GM12872 (cell line): ENCODE data around the gene RARA.

Source experiments
- TF ChIP-seq, protein P1 (sequence below): IDR thresholded peaks from 3 replicates; pipeline ENCODE4 v1.5.1; 2011; ENCODE audit warnings: low read depth, mild to moderate bottlenecking, low read length, moderate library complexity; ENCODE audit not compliant: insufficient read depth

RARA gene

DNA sequence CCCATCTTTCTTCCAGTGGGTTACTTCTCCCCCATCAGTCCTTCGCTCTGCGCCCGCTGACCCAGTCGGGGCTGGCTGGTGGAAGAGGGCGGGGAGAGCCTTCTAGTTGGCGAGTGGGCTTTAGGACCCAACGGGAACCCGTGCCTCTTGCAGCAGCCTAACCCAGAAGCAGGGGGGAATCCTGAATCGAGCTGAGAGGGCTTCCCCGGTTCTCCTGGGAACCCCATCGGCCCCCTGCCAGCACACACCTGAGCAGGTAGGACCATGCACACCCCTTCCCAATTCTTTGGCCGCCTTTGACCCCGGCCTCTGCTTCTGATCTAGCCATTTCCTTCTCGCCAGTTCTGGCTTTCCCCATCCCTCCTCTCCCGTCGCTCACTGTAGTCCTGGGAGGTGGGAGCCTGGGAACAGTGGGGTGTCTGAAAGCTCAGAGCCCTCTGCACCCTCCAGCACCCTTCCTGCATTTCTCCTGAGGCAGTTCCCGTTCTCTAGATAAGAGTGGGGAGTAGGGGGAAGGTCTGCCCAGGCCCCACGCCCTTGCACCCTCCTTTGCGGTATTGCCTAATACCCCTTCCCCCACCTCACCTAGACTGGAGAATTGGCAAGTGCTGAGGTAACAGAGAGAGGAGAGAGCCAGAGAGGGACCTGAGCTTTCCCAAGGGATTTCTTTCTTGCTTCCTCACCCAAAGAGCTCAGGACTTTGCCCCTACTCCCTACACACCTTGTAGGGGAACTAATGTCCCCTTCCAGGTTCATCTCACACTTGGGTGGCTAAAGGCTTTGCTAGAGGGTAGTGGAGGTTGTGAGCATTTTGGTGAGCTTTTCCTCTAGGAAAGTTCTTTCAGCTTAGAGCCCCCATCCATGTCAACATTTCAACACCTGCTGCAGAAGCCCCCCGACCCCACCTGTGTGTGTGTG, at the start of gene RARA:
TSS of gene RARA (plus strand) at position 150 of the 918 bp plus-strand sequence. CDS start 22,039 bp downstream, outside the sequence.
- TF ChIP-seq, protein P1, sequence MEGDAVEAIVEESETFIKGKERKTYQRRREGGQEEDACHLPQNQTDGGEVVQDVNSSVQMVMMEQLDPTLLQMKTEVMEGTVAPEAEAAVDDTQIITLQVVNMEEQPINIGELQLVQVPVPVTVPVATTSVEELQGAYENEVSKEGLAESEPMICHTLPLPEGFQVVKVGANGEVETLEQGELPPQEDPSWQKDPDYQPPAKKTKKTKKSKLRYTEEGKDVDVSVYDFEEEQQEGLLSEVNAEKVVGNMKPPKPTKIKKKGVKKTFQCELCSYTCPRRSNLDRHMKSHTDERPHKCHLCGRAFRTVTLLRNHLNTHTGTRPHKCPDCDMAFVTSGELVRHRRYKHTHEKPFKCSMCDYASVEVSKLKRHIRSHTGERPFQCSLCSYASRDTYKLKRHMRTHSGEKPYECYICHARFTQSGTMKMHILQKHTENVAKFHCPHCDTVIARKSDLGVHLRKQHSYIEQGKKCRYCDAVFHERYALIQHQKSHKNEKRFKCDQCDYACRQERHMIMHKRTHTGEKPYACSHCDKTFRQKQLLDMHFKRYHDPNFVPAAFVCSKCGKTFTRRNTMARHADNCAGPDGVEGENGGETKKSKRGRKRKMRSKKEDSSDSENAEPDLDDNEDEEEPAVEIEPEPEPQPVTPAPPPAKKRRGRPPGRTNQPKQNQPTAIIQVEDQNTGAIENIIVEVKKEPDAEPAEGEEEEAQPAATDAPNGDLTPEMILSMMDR, result no peak

DNA sequence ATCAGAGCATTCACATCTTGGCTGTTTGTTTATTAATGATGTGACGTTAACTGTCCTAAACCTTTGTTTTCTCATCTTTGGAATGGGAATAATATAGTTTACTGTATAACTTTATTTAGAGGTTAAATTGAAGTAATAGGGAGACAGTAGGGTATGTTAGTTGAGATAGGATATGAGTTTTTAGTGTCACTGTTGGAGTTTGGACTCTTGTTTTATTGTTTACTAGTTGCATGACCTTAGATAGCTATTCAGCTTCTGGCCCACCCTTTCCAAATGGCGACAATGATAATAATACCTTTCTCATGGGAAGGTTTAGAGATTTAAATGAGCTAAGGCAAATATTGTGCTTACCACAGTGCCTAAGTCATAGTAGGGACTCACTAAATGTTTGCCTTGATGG, 49.5 kb upstream of the RARA start:
- TF ChIP-seq, protein P1, result no peak

DNA sequence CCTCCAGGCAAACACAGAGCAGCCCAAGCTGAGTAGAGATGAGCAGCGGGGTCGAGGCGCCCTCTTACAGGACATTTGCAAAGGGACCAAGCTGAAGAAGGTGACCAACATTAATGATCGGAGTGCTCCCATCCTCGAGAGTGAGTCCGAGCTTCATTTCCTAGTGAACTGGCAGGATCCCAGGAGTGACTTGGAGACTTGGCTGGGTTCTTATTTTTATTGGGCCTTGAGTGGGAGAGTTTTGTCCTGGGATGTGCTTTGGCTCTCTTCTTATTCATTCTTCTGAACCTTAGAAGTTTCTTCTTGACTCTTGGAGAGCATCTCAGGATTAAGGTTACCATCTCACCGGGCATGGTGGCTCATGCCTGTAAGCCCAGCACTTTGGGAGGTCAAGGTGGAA, 48.5 kb upstream of the RARA start:
- TF ChIP-seq, protein P1, result no peak

DNA sequence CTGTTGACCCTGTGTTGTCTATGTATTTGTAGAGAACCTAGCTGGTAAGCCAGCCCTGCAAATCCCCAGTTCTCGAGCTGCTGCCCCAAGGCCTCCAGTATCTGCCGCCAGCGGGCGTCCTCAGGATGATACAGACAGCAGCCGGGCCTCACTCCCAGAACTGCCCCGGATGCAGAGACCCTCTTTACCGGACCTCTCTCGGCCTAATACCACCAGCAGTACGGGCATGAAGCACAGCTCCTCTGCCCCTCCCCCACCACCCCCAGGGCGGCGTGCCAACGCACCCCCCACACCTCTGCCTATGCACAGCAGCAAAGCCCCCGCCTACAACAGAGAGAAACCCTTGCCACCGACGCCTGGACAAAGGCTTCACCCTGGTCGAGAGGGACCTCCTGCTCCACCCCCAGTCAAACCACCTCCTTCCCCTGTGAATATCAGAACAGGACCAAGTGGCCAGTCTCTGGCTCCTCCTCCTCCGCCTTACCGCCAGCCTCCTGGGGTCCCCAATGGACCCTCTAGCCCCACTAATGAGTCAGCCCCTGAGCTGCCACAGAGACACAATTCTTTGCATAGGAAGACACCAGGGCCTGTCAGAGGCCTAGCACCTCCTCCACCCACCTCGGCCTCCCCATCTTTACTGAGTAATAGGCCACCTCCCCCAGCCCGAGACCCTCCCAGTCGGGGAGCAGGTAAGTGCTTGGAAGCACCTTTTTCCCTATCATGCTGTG, 44.4 kb upstream of the RARA start:
- TF ChIP-seq, protein P1, result no peak

DNA sequence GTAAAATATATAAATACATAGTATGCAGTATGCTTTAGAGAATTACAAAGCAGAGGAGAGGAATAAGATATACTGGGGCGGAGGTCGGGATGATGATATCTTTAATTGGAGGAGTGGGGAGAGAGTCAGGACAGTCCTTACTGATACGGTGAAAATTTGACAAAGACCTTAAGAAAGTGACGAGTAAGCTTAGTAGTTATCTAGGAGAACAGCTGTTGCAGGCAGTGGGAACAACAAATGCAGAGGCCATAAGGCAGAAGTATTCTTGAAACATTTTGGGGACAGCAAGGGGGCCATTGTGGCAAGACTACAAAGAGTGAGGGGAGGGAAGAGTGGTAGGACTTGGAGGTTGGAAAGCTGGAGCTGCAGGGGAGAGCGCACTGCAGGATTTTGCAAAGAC, 43.6 kb upstream of the RARA start:
- TF ChIP-seq, protein P1, result no peak

DNA sequence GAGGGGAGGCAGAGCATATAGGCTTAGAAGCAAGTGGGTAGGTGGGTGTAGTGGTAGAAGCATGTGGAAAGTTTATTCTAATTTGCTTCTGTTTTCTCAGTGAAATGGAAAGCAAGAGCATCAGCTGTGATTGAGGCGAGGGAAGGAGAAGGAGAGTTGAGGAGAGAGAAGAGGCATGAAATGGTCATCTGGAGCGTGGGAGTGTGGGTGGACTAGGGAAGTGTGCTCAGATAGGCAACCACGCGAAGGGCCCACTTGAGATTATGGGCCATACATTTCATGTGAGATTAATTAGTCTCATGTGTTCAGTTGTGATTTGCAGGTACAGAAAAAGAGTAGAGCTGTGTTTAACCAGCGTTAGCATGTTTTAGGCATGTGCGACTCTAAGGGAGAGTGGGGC, 42.1 kb upstream of the RARA start:
- TF ChIP-seq, protein P1, result no peak

DNA sequence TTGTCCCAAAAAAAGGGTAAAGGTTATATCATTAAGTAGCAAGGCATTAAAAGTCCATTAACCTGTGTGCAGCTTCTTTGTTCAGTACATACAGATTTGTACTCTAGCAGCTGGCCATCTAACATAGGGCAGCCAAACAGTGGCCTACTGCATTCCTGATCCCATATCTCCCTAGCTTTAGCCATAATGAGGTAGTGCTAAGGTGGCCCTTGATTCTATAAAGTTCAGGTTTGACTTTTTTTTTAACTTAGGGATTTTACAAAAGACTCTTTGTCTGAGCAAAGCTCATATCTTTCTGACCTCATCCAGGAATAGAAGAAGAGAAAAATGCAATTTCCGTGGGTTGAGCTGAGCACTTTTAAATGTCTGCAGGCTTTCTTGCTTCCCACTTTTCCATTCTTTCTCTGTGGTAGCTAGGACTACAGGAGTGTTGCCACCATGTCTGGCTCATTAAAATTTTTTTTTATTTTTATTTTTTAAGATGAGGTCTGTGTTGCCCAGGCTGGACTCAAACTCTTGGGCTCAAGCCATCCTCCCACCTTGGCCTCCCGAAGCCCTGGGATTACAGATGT, 40.8 kb upstream of the RARA start:
- TF ChIP-seq, protein P1, result no peak
